Hepatocyte (in vitro differentiated cells): ENCODE measurements around the gene INHBA. TPM values are rescaled to one million over a fixed set of nuclear protein-coding genes. Genes with fewer than 3 reads are reported as not detected.

ENCODE experiments used
- DNase-seq: peaks from one replicate; pipeline ENCODE4 v3.0.0-alpha.2; 2016; ENCODE audit warnings: low spot score
- H2AFZ ChIP-seq: fragments of 200-600 bp; sonication (generic); 2 replicates; pipeline ENCODE4 v1.6.0; 2016; ENCODE audit warnings: antibody characterized with exemption, mild to moderate bottlenecking
- H3K27ac ChIP-seq: fragments of 200-600 bp; sonication (generic); 2 replicates; pipeline ENCODE4 v1.5.1; 2016; ENCODE audit warnings: mild to moderate bottlenecking
- H3K27me3 ChIP-seq: fragments of 200-600 bp; sonication (generic); 2 replicates; pipeline ENCODE4 v1.6.1; 2016
- H3K36me3 ChIP-seq: fragments of 200-600 bp; sonication (generic); replicated peaks from 2 replicates; pipeline ENCODE4 v1.5.1; 2016; ENCODE audit warnings: low read depth; ENCODE audit not compliant: insufficient read depth
- H3K4me1 ChIP-seq: fragments of 200-600 bp; sonication (generic); 2 replicates; pipeline ENCODE4 v1.5.1; 2016; ENCODE audit warnings: mild to moderate bottlenecking, moderate library complexity; ENCODE audit not compliant: insufficient read depth
- H3K4me2 ChIP-seq: fragments of 200-600 bp; sonication (generic); 2 replicates; pipeline ENCODE4 v1.6.0; 2016
- H3K4me3 ChIP-seq: fragments of 200-600 bp; sonication (generic); 2 replicates; pipeline ENCODE4 v1.5.1; 2016; ENCODE audit warnings: mild to moderate bottlenecking
- H3K79me2 ChIP-seq: fragments of 200-600 bp; sonication (generic); 2 replicates; pipeline ENCODE4 v1.6.0; 2017; ENCODE audit warnings: mild to moderate bottlenecking
- H3K9me2 ChIP-seq: fragments of 200-600 bp; sonication (generic); replicated peaks from 2 replicates; pipeline ENCODE4 v1.6.0; 2017; ENCODE audit warnings: mild to moderate bottlenecking; ENCODE audit not compliant: insufficient read depth
- H3K9me3 ChIP-seq: fragments of 200-600 bp; sonication (generic); 2 replicates; pipeline ENCODE4 v1.5.1; 2016; ENCODE audit warnings: low read depth, mild to moderate bottlenecking
- H4K20me1 ChIP-seq: fragments of 200-600 bp; sonication (generic); 2 replicates; pipeline ENCODE4 v1.6.0; 2016; ENCODE audit warnings: mild to moderate bottlenecking; ENCODE audit not compliant: insufficient read depth, poor library complexity, severe bottlenecking
- EZH2 ChIP-seq: fragments of 200-600 bp; sonication (generic); IDR thresholded peaks from 2 replicates; pipeline ENCODE4 v1.6.1; 2016; ENCODE audit warnings: antibody characterized with exemption, mild to moderate bottlenecking, borderline replicate concordance
- EZH2phosphoT487 ChIP-seq: fragments of 200-600 bp; sonication (generic); IDR thresholded peaks from one replicate; pipeline ENCODE4 v1.6.1; 2018; ENCODE audit warnings: antibody characterized with exemption, mild to moderate bottlenecking, low read depth, moderate library complexity; ENCODE audit not compliant: unreplicated experiment, severe bottlenecking
- WGBS: methylation state at CpG from one replicate; pipeline ENCODE4 v1.1.6; 2016; ENCODE audit warnings: low lambda C conversion rate; ENCODE audit errors: missing lambda C conversion rate; 5-methylcytosine and 5-hydroxymethylcytosine counted together
- polyA plus RNA-seq: library from polyadenylated mRNA; unstranded; fragments of >200 nt; fragmentation: Nextera tagmentation; extraction: Ambion mirVana; gene quantifications from 2 replicates; pipeline ENCODE4 v1.2.1, GENCODE V29; 2016
- total RNA-seq: library from RNA; depleted of rRNA; stranded (reverse); fragments of >200 nt; gene quantifications from 2 replicates; pipeline ENCODE4 v1.2.3, GENCODE V29; 2014
- TF ChIP-seq, protein P1 (sequence below): fragments of 200-600 bp; sonication (generic); IDR thresholded peaks from 2 replicates; pipeline ENCODE4 v1.5.1; 2016; ENCODE audit warnings: antibody characterized with exemption, mild to moderate bottlenecking; ENCODE audit not compliant: poor library complexity

INHBA gene
- total and polyA plus RNA-seq, 2 experiments from 2014 or later, result 7.0 to 8.2 TPM

DNA sequence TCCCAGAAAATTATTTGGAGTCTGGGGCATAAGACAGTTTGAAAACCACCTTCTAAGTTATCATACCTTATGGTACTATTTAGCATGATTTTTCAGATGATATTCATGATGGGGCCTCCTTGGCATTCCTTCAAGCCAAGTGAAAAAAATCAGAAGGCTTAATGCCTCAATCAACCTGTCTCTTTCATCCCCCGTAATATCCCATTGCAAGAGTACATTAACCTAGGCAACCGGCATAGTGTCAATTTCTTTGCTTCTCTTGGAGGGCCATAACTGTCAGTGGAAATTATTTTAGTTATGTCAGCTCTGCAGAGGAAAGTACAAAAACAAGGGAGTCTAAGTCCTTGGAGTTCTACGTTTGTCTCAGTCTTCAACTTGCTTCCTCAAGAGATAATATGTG, 43.4 kb downstream of the INHBA start:
- Histone ChIP-seq H4K20me1 (no peaks in the 10 kb centered on the region), H3K36me3 (no peaks in the 10 kb centered on the region), H3K27me3 (no peaks in the 10 kb centered on the region), H3K79me2 (no peaks in the 10 kb centered on the region), H2AFZ (no peak overlapping the region), H3K4me1 (no peaks in the 10 kb centered on the region), H3K4me2 (no peak overlapping the region), H3K9me3 (no peaks in the 10 kb centered on the region), H3K9me2 (no peaks in the 10 kb centered on the region), H3K4me3 (no peak overlapping the region), H3K27ac (no peak overlapping the region)
- 90% methylated on average over 3 of the region's 3 CpGs for WGBS
- no peak for DNase-seq
- TF ChIP-seq, protein P1, sequence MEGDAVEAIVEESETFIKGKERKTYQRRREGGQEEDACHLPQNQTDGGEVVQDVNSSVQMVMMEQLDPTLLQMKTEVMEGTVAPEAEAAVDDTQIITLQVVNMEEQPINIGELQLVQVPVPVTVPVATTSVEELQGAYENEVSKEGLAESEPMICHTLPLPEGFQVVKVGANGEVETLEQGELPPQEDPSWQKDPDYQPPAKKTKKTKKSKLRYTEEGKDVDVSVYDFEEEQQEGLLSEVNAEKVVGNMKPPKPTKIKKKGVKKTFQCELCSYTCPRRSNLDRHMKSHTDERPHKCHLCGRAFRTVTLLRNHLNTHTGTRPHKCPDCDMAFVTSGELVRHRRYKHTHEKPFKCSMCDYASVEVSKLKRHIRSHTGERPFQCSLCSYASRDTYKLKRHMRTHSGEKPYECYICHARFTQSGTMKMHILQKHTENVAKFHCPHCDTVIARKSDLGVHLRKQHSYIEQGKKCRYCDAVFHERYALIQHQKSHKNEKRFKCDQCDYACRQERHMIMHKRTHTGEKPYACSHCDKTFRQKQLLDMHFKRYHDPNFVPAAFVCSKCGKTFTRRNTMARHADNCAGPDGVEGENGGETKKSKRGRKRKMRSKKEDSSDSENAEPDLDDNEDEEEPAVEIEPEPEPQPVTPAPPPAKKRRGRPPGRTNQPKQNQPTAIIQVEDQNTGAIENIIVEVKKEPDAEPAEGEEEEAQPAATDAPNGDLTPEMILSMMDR, result no peak
- no peak for TF ChIP-seq EZH2phosphoT487
- TF ChIP-seq EZH2, result no peak

DNA sequence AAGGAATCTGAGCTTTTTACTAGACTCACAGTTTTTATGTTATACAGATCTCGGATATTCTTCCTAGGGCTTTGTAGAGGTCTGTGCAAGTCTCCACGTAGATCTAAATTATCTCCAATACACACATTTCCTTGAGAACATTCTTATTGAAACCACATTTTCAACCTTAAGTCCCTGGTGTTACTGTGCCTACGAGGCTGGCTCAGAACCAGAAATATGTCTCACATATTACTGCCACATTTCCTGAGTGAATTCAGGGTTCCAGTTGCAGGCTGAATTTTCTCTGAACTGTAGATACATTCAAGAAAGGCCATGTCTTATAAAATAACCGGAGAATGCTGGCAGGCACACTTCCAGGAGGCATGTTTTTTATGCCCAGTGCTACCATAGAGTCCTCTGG, 46.5 kb downstream of the INHBA start:
- Histone ChIP-seq H3K4me2 (no peak overlapping the region), H3K36me3 (no peaks in the 10 kb centered on the region), H2AFZ (no peak overlapping the region), H3K27me3 (no peaks in the 10 kb centered on the region), H3K4me1 (no peaks in the 10 kb centered on the region), H3K79me2 (no peaks in the 10 kb centered on the region), H3K4me3 (no peak overlapping the region), H3K27ac (no peak overlapping the region), H3K9me2 (no peaks in the 10 kb centered on the region), H4K20me1 (no peaks in the 10 kb centered on the region), H3K9me3 (no peaks in the 10 kb centered on the region)
- 45% methylated on average over 4 of the region's 4 CpGs for WGBS
- DNase-seq, result no peak
- TF ChIP-seq, protein P1, result no peak
- TF ChIP-seq EZH2, result no peak
- TF ChIP-seq EZH2phosphoT487, result no peak

DNA sequence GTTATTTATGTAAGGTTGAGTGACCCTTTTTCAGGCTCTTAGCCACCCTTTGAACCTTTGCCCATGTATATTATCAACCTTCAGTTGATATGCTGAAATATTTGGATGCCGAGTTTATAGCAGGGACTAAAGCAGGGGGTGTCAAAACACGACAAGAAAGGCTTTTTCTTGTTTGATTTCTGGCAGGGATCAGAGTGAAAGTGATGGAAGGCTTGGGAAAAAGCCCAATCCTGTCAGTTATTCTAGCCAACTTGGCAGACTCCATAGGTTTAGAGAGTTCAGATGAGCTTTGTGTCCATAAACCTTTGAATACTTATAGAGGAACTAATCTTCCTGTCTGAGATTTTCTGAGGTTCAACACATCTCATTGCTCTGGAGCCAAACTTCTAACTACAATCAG, 47.5 kb downstream of the INHBA start:
- H3K9me3 ChIP-seq, result no peaks in the 10 kb centered on the region
- no peak overlapping the region for H3K4me3 ChIP-seq
- H4K20me1 ChIP-seq, result no peaks in the 10 kb centered on the region
- no peaks in the 10 kb centered on the region for H3K4me1 ChIP-seq
- no peak overlapping the region for H3K4me2 ChIP-seq
- no peak overlapping the region for H2AFZ ChIP-seq
- no peak for DNase-seq
- H3K27ac ChIP-seq, result no peak overlapping the region
- WGBS, result 51% methylated on average over 2 of the region's 2 CpGs
- H3K36me3 ChIP-seq, result no peaks in the 10 kb centered on the region
- TF ChIP-seq, protein P1, result no peak
- TF ChIP-seq EZH2phosphoT487 (no peak), EZH2 (no peak)
- no peaks in the 10 kb centered on the region for H3K9me2 ChIP-seq
- no peaks in the 10 kb centered on the region for H3K79me2 ChIP-seq
- no peaks in the 10 kb centered on the region for H3K27me3 ChIP-seq

DNA sequence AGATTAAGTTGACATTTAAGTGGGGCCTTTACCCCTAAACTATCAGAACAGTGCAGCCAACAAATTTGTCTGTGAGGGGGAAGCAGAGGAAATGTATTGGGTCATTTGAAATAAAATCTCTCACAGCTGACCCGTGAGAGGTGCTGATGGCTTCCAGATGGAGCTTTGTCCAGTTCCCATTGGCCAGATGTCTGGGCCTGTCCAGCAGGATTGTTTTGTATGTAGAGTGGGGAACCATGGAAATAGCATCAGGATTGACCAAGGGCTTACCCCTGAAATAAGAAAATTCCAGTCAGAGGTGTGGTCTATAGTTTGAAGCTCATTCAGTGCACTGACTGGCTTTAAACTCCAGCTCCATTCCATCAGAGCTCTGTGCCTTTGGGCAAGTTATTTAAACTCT, 50.6 kb downstream of the INHBA start:
- no peaks in the 10 kb centered on the region for H3K36me3 ChIP-seq
- no peaks in the 10 kb centered on the region for H3K79me2 ChIP-seq
- no peak overlapping the region for H3K27ac ChIP-seq
- no peaks in the 10 kb centered on the region for H4K20me1 ChIP-seq
- no peak overlapping the region for H2AFZ ChIP-seq
- no peak overlapping the region for H3K4me2 ChIP-seq
- DNase-seq, result no peak
- 36% methylated on average over 1 of the region's 1 CpG for whole genome bisulfite sequencing
- no peaks in the 10 kb centered on the region for H3K27me3 ChIP-seq
- H3K9me2 ChIP-seq, result no peaks in the 10 kb centered on the region
- no peaks in the 10 kb centered on the region for H3K4me1 ChIP-seq
- TF ChIP-seq, protein P1, result no peak
- TF ChIP-seq EZH2 (no peak), EZH2phosphoT487 (no peak)
- no peaks in the 10 kb centered on the region for H3K9me3 ChIP-seq
- H3K4me3 ChIP-seq, result no peak overlapping the region
